SH-SY5Y (cell line): ENCODE results near the gene NR3C2.

Experiments used
- GATA2 ChIP-seq: IDR thresholded peaks from 2 replicates; pipeline ENCODE4 v1.6.1; 2011; ENCODE audit warnings: mild to moderate bottlenecking, low read depth, low read length
- GATA3 ChIP-seq: IDR thresholded peaks from 2 replicates; pipeline ENCODE4 v1.6.1; 2011; ENCODE audit warnings: low read depth, mild to moderate bottlenecking, low read length, moderate library complexity

NR3C2 gene

DNA sequence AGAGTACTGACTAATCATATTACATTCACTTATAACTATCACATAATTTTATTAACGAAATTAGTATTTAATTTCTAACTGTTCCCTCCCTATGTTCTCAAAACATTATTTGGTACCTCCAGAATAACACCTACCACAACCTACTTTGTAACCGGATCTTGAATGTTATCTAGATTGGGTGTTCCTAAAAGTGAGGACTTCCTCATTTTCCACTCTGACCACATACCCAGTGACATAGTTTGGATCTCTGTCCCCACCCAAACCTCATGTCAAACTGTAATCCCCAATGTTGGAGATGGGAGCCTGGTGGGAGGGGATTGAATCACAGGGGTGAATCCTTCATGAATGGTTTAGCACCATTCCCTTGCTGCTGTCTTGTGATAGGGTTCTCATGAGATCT lies 21.8 kb downstream of the NR3C2 start:
- no peak for TF ChIP-seq GATA3

DNA sequence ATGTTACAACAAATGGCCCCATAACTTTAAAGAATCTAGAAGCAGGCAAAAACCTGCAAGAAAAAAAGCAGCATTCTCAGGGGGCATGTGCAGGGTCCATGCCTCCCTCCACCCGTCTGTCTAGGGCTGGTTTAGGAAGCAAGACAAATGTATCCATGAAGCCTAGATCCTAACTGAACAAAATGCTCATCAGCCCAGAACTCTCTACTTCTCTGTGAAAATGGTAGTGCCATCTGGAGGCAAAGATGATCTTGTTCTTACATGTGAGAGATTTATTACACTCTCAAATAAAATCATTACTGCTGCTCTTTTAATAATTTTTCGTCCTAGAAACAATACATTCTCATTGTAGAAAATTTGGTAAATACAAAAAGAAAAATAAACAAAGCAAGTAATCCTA lies 26.7 kb downstream of the NR3C2 start:
- TF ChIP-seq GATA2 (no peak), GATA3 (no peak)

DNA sequence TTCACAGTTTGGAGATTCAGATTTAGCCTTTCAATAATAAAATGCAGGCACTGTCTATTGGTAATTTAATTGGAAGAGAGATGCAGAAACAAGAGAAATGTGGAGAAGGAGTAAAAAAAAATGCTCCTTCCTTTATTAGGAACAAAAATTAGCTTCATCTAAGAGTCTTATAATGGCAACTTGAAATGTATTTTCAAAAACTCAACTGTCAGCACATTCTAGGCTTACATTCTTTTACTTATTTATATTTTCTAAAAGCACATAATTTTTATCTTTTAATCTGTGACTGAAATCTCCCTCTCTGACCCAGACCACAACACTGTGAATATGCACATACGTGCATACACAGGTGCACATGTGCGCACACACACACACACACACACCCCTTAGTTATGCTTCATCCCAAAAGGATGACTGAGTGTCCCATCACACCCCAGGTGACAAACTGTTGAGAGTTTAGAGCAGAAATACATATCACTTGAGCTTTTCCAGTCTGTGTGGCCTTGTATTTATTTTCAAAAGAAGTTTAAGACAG lies 29.7 kb downstream of the NR3C2 start:
- TF ChIP-seq GATA3 (no peak), GATA2 (no peak)

DNA sequence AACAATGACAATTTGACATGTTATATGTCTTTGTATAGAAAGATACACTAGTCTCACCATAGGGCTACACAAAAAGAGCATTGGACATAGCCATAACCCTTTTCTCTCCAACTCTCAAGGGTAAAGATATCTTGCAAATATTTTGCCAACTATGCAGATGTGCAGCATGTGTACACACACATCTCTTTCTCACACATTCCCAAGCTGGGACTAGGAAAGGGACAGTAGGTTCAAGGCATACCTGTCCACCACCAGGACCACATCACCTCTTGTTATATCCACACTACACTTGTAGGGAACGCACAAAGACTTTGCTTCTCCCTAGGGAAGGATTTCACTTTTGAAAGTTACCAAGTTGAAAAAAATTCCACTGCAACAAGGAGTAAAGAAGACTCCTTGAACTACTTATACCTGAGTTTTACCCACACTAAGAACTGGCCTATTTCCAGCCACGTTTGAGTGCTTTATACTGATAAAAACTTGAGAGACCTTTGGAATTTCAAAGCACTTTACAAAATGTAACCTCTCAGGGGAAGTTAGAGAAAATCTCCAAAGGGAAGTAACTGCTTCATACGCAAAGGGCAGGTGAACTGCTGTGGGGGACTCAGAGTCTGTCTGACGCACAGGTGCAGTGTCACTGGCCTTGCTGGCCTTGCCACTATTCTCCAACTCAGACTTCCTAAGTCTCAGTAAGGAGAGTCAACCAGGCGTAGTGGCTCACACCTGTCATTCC lies 36.9 kb downstream of the NR3C2 start:
- TF ChIP-seq GATA2 (no peak), GATA3 (no peak)

DNA sequence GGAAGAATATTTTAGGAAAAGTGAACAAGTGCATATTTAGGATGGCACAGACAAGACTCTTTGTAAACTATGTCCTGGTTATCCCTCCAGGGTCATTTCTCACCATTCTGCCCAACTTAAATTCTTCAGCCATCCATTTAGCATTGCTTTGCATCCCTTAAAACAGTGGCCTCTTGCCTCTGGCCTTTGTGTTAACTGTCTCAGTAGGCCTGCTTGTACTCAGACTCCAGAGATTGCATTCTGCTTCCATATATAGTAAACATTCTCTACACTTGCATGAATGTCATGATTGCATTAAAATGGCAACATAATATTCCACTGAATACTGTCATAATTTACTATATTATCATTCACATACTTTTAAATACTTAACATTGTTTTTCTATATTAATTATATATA lies 43.2 kb downstream of the NR3C2 start:
- TF ChIP-seq GATA2 (no peak), GATA3 (no peak)

DNA sequence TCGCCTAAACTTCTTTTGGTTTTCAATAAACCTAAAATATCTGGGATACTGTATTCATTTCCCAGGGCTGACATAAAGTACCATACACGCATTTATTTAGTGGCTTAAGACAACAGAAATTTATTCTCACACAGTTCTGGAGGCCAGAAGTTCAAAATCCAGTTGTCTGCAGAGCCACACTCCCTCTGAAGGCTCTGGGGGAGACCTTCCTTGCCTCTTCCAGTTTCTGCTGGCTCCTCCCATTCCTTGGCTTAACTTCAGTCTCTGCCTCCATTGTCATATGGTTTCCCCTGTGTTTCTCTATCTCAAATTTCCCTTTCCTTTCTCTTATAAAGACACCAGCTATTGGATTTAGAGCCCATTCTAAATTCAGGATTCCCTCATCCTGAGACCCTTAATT lies 44.4 kb downstream of the NR3C2 start:
- no peak for TF ChIP-seq GATA2
- TF ChIP-seq GATA3: no peak

DNA sequence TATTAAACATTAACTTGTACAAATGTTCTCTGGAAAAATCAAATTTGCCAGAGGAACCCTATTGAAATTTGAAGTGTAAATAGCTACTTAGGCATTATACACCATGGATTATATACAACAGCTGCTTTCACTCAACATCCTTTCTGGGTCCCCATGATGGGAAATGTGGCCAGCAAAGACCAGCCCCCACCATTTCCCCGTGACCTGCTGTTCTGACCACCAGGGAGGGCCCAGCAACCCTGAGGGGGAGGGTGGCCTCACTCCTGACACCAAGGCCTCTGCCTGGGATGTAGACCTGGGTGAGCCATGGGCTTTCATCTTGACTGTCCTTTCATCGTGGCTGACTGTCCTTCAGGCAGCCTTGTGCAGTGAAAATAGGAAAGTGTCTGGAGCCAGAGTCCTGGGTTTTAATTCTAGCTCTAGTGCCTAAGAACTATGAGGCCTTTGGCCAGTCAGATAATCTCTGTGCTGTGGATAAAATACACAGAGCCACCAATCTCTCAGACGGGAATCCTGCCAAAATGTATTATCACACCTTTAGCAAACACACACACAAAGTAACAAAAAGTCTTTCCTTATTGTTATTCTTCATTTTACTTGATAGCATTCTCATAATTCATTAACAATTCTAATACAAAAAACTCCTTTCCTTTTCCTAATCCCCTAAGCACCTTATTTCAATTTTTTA lies 45.1 kb downstream of the NR3C2 start:
- no peak for TF ChIP-seq GATA2
- TF ChIP-seq GATA3: no peak

DNA sequence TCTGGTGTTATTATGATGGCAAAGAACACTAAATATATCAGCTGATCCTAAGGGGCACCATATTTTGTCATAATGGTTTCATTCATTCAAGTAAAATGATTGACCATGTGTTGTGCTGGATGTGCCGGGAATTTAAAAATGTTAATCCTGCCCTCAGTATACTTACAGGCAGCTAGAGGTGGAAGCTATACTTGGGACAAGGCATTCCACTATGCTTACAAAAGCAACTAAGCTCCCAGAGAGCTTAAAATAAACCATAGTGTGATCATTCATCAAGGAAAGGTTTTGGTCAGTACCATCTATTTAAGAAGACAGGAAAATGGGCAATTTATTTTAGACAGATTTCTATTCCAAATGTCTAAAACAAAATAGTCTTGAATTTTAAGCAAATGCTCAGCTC lies 46.4 kb downstream of the NR3C2 start:
- no peak for TF ChIP-seq GATA3
- no peak for TF ChIP-seq GATA2

DNA sequence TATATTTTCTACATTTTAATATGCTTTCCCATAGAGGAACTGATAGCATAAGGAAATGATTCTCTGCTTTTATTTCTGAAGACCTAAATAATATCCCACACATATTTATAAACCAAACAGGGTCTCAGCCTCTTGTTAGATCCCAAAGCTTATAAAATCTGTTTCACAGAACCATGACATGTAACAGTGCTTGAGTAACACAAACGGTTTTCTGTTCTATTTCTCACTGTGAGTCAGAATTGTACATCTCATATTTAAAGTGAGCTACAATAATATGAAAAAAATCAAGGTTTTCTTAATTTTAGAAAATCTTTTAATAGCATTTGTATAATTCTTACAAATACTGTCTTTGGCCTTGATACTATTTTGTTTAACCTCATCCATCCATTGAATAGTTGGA lies 51.2 kb downstream of the NR3C2 start:
- TF ChIP-seq GATA2 (no peak), GATA3 (no peak)

DNA sequence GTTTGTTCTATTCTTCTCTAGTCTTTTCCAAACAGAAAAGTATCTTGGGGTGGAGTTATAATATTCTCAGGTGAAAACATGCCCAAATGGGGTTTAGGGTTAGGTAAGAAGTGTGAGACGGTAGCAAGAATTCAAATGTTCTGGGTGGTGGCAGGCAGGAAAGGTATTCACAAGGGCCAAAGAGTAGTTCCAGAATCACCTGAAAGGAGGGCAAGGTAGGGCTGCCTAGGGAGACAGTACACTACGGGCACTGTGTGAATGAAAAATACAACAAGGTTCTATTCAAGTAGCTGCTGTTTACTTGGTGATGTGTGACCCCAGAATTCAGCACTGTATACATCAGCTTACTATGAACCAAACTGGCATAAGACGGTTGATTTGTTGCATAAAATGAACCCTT lies 51.9 kb downstream of the NR3C2 start:
- TF ChIP-seq GATA2: no peak
- TF ChIP-seq GATA3: no peak

DNA sequence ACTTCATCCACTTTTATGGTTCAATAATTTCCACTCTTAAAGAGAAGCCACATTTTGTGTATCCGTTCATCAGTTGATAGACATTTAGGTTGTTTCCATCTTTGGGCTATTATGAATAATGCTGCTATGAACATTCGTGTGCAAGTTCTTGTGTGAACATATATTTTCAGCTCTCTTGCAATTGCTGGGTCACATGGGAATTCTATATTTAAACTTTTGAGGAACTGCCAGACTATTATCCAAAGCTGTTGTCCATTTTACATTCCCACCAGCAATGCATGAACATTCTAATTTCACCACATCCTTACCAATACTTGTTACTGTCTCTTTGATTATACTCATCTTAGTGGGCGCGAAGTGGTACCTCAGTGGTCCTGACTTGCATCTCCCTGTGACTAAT lies 61.9 kb downstream of the NR3C2 start:
- TF ChIP-seq GATA2 (no peak), GATA3 (no peak)

DNA sequence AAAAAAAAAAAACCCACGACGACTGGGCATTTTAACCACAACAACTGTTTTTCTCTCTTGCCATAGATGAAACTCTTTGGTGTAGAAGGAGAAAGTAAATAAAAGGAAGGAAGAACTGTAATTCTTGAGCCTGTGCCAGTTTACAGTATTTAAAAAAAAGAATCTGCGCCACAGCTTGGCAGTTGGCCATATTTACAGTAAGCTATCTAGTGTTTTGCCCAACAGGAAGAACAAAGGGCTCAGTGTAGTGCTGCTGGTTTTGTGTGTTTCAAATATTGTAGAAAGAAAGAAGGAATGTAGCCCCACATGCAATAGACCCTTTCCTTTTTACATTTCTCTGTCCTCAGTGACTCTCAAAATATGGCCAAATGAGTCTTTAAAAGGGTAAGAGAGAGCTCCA lies 66.1 kb downstream of the NR3C2 start:
- no peak for TF ChIP-seq GATA2
- TF ChIP-seq GATA3: no peak

DNA sequence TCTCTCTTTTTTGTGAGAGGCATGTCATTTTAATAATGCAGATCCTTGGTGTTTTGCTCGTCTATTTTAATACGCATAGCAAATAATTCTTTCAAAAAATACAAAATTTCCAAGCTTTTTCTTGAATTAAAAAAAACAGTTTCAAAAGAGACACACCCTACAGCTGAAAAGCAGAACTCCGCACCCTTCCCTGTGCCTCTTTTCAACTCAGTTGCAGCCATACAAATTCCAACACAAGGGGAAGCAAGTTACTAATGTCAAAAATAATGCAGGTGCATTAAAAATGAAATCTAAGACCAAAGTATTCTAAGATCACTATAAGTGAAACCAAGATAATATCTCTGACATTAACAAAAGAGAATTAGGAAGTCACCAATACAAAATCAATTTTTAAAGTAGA lies 66.6 kb downstream of the NR3C2 start:
- TF ChIP-seq GATA3 (no peak), GATA2 (no peak)

DNA sequence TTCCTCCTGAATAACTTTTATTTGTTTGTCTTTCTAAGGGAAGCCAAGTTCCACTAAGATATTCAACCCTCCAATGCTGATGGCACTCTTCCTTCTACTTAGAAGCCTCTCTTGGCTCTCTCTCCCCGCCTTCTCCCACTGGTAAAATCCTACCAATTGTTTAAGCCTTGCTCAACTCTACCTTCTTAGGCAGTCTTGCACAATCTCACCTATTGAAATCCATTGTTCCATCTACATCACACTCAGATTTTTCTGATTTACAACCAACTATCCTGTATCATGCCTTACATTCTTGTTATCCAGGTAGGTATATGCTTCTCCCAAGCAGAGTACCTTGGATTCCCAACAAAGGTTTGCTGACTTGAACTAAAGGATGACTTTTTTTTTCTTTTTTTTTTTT lies 69.1 kb downstream of the NR3C2 start:
- TF ChIP-seq GATA2 (no peak), GATA3 (no peak)

DNA sequence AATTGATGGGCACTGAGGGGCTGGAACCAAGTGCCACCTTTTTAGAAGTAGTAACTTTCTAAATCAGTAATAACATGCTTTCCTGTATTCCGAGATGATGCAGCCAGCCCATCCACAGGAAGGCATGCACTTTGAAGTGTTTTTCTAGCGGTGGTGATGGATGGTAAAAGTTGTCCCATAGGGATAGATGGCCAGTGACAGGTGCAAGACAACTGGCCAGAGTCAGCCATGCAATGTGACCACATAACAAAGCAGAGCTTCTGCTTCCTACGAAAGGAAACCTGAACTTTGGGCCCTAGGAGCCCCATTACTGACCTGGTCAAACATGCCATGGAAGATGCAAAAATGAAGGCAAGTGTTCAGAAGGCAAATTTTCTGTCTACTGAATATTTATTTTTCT lies 72.3 kb downstream of the NR3C2 start:
- TF ChIP-seq GATA3 (no peak), GATA2 (no peak)

DNA sequence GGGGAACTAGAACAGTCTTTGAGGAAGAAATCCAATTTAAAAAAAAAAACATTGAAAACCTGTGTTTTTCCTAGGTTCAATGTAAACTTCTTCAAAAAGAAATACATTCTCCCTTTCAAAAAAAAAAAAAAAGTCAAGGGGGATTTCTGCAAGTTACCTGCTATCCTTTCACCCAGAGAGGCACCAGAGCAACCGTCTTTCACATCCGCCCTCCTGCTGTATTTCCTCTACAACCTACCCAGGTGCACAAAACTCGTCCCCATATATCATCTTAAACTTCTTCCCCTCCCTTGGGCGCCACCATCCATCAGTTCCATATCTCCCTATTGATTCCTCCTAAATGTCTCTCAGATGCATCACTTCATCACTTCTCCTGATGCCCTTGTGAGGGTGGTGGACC lies 74.5 kb downstream of the NR3C2 start:
- TF ChIP-seq GATA2 (no peak), GATA3 (no peak)
